Spleen (tissue), 7 donors: Measurements from ENCODE around the gene CFAP70.
"Not testable (repeated sequence)": the region's sequence is repeated elsewhere in the genome, so short reads cannot be mapped to it uniquely, and the experiment has no call there.

Experiments
- CTCF ChIP-seq, 11 experiments: fragments of 200-600 bp in 7 of 11; fragments of 450-650 bp in 4 of 11; sonication (generic) in 4 of 11; IDR thresholded peaks in 8 of 11; conservative IDR thresholded peaks in 3 of 11; 1 replicate in 7 of 11; 2 replicates in 4 of 11; pipeline versions ENCODE4 v1.4.0 to v1.8.0; 2016 to 2021; ENCODE audit warnings: antibody characterized with exemption in 11 of 11, inconsistent platforms in 4 of 11, mild to moderate bottlenecking in 1 of 11
- POLR2AphosphoS5 ChIP-seq, 3 donors: sonication (generic); formaldehyde crosslinking; IDR thresholded peaks; one replicate each; pipeline ENCODE4 v1.5.1; 2017; ENCODE audit warnings: antibody characterized with exemption in 3 of 3
- donor health status: DM: no; HTN: no; CAD: no; lungs with moderate emphysema.
- donor health status: DM: no; HTN: no; CAD: no.
- donor health status: DM: no; HTN: no; CAD: no.

DNA sequence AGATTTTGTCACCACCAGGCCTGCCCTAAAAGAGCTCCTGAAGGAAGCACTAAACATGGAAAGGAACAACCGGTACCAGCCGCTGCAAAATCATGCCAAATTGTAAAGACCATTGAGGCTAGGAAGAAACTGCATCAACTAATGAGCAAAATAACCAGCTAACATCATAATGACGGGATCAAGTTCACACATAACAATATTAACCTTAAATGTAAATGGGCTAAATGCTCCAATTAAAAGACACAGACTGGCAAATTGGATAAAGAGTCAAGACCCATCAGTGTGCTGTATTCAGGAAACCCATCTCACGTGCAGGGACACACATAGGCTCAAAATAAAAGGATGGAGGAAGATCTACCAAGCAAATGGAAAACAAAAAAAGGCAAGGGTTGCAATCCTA is 33.4 kb downstream of the CFAP70 start:
- TF ChIP-seq CTCF (IDR thresholded peaks at IDR 0.05 in 8 of 11, conservative IDR thresholded peaks at IDR 0.05 in 3 of 11); POLR2AphosphoS5 (IDR thresholded peaks at IDR 0.05): not testable (repeated sequence)
